ENCODE results near the gene CHEK1. TPM values are rescaled to one million over a fixed set of nuclear protein-coding genes. Genes with fewer than 3 reads are reported as not detected.

The CHEK1 gene
- total and polyA plus RNA-seq, 2 donors (not counting 3 experiments of a cell fraction or from before 2014, with no cell fraction given) = 15.0 to 66.1 TPM

GRCh38 chr11:125587480-125587879, 37.5 kb upstream of the CHEK1 start:
- dilution Hi-C loops (cut with MboI; ENCODE audit: extremely low pct_ligation_motif_present, low sequenced_read_pairs) = no loop called here
- intact Hi-C loops (cut with micrococcal nuclease) = no loop called here

More at GRCh38 chr11:125587480-125587879, 37.5 kb upstream of the CHEK1 start:
- H3K27me3 ChIP-seq (ENCODE audit: control insufficient read depth in 2 of 2, insufficient read depth in 2 of 2, low read length in 2 of 2) = no peaks in the 10 kb centered on the region
- H3K27ac ChIP-seq (ENCODE audit: insufficient read depth, low read depth, low read length) = no peak overlapping the region
- H3K9me3 ChIP-seq (replicated peaks; ENCODE audit: control insufficient read depth, insufficient read depth, low read length) = no peaks in the 10 kb centered on the region
- FAIRE-seq (no peak), DNase-seq (ENCODE audit: low read depth, low spot score) (no peak)
- CTCF ChIA-PET = no interaction called here
- BruUV-seq (replicated peaks) = no TSS peak
- TF ChIP-seq FOS (IDR thresholded peaks at IDR 0.05; ENCODE audit: borderline replicate concordance, insufficient read depth, low read length) = no peak
- no peak for TF ChIP-seq MAX (IDR thresholded peaks at IDR 0.05; ENCODE audit: insufficient read depth, insufficient read length)
- no peak for TF ChIP-seq GATA2 (IDR thresholded peaks at IDR 0.05; ENCODE audit: insufficient read depth, insufficient read length, low read depth, low read length)
- no peak for TF ChIP-seq EZH2 (IDR thresholded peaks at IDR 0.05; ENCODE audit: borderline replicate concordance, low read depth, low read length, severe bottlenecking)
- no peak for TF ChIP-seq POLR2A (IDR thresholded peaks at IDR 0.05; ENCODE audit: low read depth, low read length)
- no peak for TF ChIP-seq POLR2AphosphoS5 (IDR thresholded peaks at IDR 0.05; ENCODE audit: insufficient read depth, low read depth, low read length)
- no peak for TF ChIP-seq CTCF (IDR thresholded peaks at IDR 0.05; ENCODE audit: extremely low read depth in 1 of 2, insufficient read depth in 1 of 2, low read depth in 1 of 2, low read length in 2 of 2)
- no peak for TF ChIP-seq JUN (IDR thresholded peaks at IDR 0.05; ENCODE audit: borderline replicate concordance, insufficient read depth, insufficient read length, low read depth)
- no peak for TF ChIP-seq MYC (IDR thresholded peaks at IDR 0.05; ENCODE audit: low read depth, low read length)
- H3K9me1 ChIP-seq (replicated peaks; ENCODE audit: control insufficient read depth, extremely low read depth, insufficient read depth, low read length) = no peaks in the 10 kb centered on the region
- H3K4me3 ChIP-seq (replicated peaks in 1 of 3; ENCODE audit: insufficient read depth in 1 of 3, low read depth in 1 of 3, low read length in 3 of 3) = no peak overlapping the region
- no peaks in the 10 kb centered on the region for H3K79me2 ChIP-seq (ENCODE audit: control insufficient read depth, insufficient read depth, low read length)
- peaks cover 3 to 9% of the 10 kb centered on the region in 2 experiments for H3K36me3 ChIP-seq (ENCODE audit: control insufficient read depth in 2 of 2, extremely low read depth in 1 of 2, insufficient read depth in 2 of 2, low read length in 2 of 2)
- H2AFZ ChIP-seq (ENCODE audit: low read depth, low read length) = no peak overlapping the region
- POLR2A ChIA-PET = interaction anchor here (0.5 kb wide), 1 partner anchor 71 kb away, joined by 3 read pairs; no protein-coding TSS in a partner anchor
- peaks cover 10% of the 10 kb centered on the region for H3K4me1 ChIP-seq (ENCODE audit: control insufficient read depth, extremely low read depth, insufficient read depth, low read length)
- no peak overlapping the region for H3K4me2 ChIP-seq (ENCODE audit: insufficient read depth, low read length)
- H4K20me1 ChIP-seq (replicated peaks; ENCODE audit: control insufficient read depth, extremely low read depth, insufficient read depth, low read length) = no peaks in the 10 kb centered on the region
- no peak overlapping the region for H3K9ac ChIP-seq (replicated peaks; ENCODE audit: extremely low read depth, insufficient read depth, low read length)
